Dendritic cell treated with granulocyte-macrophage colony-stimulating factor and Interleukin-4, amounts not matched to agents 40 ng/mL and 50 ng/mL, for 4 days (primary cell): ENCODE measurements around the gene GPR171.

Experiments
- H3K27ac Mint-ChIP-seq: one replicate; pipeline ENCODE4 v1.8.0; 2022; ENCODE audit warnings: mild to moderate bottlenecking, mixed read lengths
- H3K27me3 Mint-ChIP-seq: one replicate; pipeline ENCODE4 v1.8.0; 2022; ENCODE audit warnings: mild to moderate bottlenecking, mixed read lengths
- H3K36me3 Mint-ChIP-seq: one replicate; pipeline ENCODE4 v1.8.0; 2022; ENCODE audit warnings: low read depth, mixed read lengths
- H3K4me1 Mint-ChIP-seq: one replicate; pipeline ENCODE4 v1.8.0; 2022; ENCODE audit warnings: low read depth, mixed read lengths
- H3K4me3 Mint-ChIP-seq: one replicate; pipeline ENCODE4 v1.8.0; 2022; ENCODE audit warnings: mild to moderate bottlenecking, moderate library complexity, mixed read lengths
- H3K9me3 Mint-ChIP-seq: one replicate; pipeline ENCODE4 v1.8.0; 2022; ENCODE audit warnings: mixed read lengths
- intact Hi-C: fragments of 100-400 bp; cut with micrococcal nuclease; formaldehyde crosslinking; loops from one replicate; pipeline ENCODE4 v1.15.0; 2022

Gene GPR171

DNA sequence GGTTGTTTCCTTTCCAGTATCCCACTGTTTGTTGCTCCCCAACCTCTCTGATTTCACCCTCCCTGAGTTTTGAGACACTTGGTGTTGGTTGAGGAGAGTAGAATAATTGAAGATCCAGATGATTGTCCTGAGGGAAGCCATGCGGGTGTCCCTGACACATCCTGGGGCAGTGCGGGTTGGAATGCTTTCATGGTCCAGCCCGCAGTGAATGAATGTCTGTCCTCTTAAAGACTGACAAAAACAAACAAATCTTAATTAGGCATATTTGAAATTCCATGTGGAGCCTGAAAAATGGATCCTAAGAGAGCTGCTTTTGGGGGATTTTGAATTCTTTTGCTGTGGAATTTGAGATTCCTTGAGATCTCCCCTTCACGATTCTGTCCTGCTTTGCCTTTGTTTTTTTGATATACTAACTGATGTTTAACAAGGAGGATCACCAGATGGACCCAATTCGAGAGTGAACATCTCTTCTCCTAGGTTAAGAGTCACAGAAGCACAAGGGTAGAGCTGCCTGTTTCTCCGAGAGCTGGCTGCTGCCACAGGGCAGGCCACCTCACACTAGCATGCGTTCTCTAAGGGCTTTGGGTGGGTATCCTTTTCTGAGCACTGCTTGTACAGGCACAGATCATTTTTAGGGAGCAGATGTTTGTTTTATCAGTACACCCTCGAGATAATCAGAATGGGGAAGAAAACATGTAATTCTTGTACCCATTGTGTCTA, 47.4 kb downstream of the GPR171 start:
- H3K27ac Mint-ChIP-seq: no peak overlapping the region
- peaks cover 4% of the 10 kb centered on the region for H3K4me1 Mint-ChIP-seq
- intact Hi-C loops: loop anchor here (2.0 kb wide), 1 partner anchor 127 kb away; no protein-coding TSS in a partner anchor
- no peaks in the 10 kb centered on the region for H3K36me3 Mint-ChIP-seq
- no peaks in the 10 kb centered on the region for H3K27me3 Mint-ChIP-seq
- no peak overlapping the region for H3K4me3 Mint-ChIP-seq
- H3K9me3 Mint-ChIP-seq: no peaks in the 10 kb centered on the region

DNA sequence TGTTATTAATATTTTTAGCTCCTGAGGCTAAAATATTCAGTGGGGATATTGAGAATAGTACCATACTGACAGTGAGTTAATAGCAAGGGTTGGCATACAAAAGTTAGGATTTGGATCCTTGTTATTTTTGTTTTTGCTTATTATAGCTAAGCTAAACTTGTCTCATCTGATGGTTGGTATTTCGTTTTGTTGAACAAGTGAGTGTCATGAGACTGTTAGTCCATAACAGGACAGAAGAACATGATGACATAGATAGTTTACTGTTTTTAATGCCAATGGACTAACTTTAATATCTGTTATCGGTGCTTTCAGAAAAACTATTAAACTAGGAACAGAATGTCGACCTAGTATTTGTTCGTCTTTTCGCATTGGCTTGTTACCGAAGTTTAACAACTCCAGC, 48.5 kb downstream of the GPR171 start:
- intact Hi-C loops: no loop called here
- Mint-ChIP-seq H3K4me1 (no peaks in the 10 kb centered on the region), H3K36me3 (no peaks in the 10 kb centered on the region), H3K4me3 (no peak overlapping the region), H3K27me3 (no peaks in the 10 kb centered on the region), H3K27ac (no peak overlapping the region), H3K9me3 (no peaks in the 10 kb centered on the region)

DNA sequence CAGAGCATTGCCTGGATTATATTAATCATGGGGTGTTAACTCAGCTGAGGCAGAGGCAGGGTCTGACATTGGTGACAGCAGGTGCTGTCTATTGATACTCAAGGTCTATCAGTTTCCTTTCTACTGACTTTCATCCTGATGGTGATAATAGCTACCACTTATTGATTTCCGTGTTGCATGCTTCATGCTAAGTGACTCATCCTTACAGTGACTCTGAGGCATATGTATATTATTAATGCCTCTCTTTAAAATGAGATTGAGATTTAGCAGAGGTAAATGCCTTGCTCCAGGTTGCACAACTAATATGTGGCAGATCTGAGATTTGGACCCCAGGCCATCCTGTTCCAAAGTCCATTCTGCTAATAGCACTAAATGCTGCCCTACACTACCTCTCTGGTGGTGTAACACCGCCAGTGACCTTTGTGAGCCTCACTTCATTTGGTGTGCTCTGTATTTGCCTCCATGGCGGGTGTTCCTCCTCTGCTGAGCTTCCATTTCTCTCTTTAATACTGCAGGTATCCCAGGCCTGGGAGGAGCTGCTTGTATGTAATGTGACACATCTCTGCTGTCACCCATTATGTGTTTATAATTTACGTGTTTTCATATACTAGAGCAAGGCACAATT, 50.4 kb downstream of the GPR171 start:
- Mint-ChIP-seq H3K9me3 (no peaks in the 10 kb centered on the region), H3K36me3 (no peaks in the 10 kb centered on the region), H3K4me3 (no peak overlapping the region), H3K27ac (no peak overlapping the region), H3K4me1 (no peaks in the 10 kb centered on the region), H3K27me3 (no peaks in the 10 kb centered on the region)
- intact Hi-C loops: no loop called here
